ENCODE data around the gene ZNF425. TPM values are rescaled to one million over a fixed set of nuclear protein-coding genes. Genes with fewer than 3 reads are reported as not detected.

ZNF425 gene
- polyA plus RNA-seq, 3 donors = 0.15 to 0.17 TPM; not detected in 1

- no peak for TF ChIP-seq CTCF (IDR thresholded peaks at IDR 0.05)
- Histone ChIP-seq H4K20me1 (ENCODE audit: insufficient read depth, low read length) (no peaks in the 10 kb centered on the region), H3K36me3 (replicated peaks in 1 of 2; ENCODE audit: control insufficient read depth in 1 of 2, insufficient read depth in 2 of 2, low read length in 2 of 2) (no peaks in the 10 kb centered on the region), H3K4me1 (ENCODE audit: control insufficient read depth in 1 of 2, insufficient read depth in 2 of 2, low read length in 2 of 2) (peaks cover 0 to 4% of the 10 kb centered on the region in 2 donors), H3K4me3 (replicated peaks in 1 of 3; ENCODE audit: low read depth in 2 of 3, low read length in 3 of 3) (no peak overlapping the region), H3K9me3 (replicated peaks in 1 of 2; ENCODE audit: control insufficient read depth in 1 of 2, insufficient read depth in 1 of 2, low read length in 2 of 2) (no peaks in the 10 kb centered on the region), H3K27ac (ENCODE audit: low read depth in 1 of 2, low read length in 2 of 2) (no peak overlapping the region), H3K4me2 (replicated peaks; ENCODE audit: extremely low read depth, low read length, poor library complexity, severe bottlenecking) (no peak overlapping the region), H3K79me2 (ENCODE audit: insufficient read depth, low read length) (no peaks in the 10 kb centered on the region), H2AFZ (ENCODE audit: insufficient read depth, low read depth, low read length, poor library complexity, severe bottlenecking) (no peak overlapping the region), H3K27me3 (ENCODE audit: control insufficient read depth in 2 of 2, insufficient read depth in 2 of 2, low read length in 2 of 2) (no peaks in the 10 kb centered on the region), H3K9ac (ENCODE audit: insufficient read depth, low read length, poor library complexity, severe bottlenecking) (no peak overlapping the region)
- Mint-ChIP-seq H3K36me3 (no peaks in the 10 kb centered on the region), H3K4me1 (peaks cover 8% of the 10 kb centered on the region), H3K27me3 (ENCODE audit: low read depth in 3 of 3) (peaks cover 0 to 2% (median 0%) of the 10 kb centered on the region in 3 donors), H3K9me3 (peaks cover 0 to 3% (median 0%) of the 10 kb centered on the region in 7 donors), H3K4me3 (no peak overlapping the region), H3K27ac (no peak overlapping the region)
- WGBS (ENCODE audit: insufficient coverage) = 50% methylated on average over 1 of the region's 1 CpG
- intact Hi-C loops (cut with micrococcal nuclease) = no loop called here
- DNase-seq = no peak
Measured at GRCh38 chr7:149060156-149060555, 66.0 kb downstream of the ZNF425 start.

GRCh38 chr7:149053885-149054284 is 72.2 kb downstream of the ZNF425 start:
- Mint-ChIP-seq H3K4me3 (no peak overlapping the region), H3K27ac (no peak overlapping the region), H3K27me3 (ENCODE audit: low read depth in 3 of 3) (peaks cover 2 to 7% (median 3%) of the 10 kb centered on the region in 3 donors), H3K36me3 (no peaks in the 10 kb centered on the region), H3K9me3 (peaks cover 0 to 3% (median 0%) of the 10 kb centered on the region in 7 donors), H3K4me1 (no peaks in the 10 kb centered on the region)
- TF ChIP-seq CTCF (IDR thresholded peaks at IDR 0.05) = no peak
- H3K36me3 ChIP-seq (replicated peaks in 1 of 2; ENCODE audit: control insufficient read depth in 1 of 2, insufficient read depth in 2 of 2, low read length in 2 of 2) = no peaks in the 10 kb centered on the region
- H4K20me1 ChIP-seq (ENCODE audit: insufficient read depth, low read length) = no peaks in the 10 kb centered on the region
- no peak overlapping the region for H3K27ac ChIP-seq (ENCODE audit: low read depth in 1 of 2, low read length in 2 of 2)
- no peak overlapping the region for H3K9ac ChIP-seq (ENCODE audit: insufficient read depth, low read length, poor library complexity, severe bottlenecking)
- intact Hi-C loops (cut with micrococcal nuclease) = no loop called here
- H3K9me3 ChIP-seq (replicated peaks in 1 of 2; ENCODE audit: control insufficient read depth in 1 of 2, insufficient read depth in 1 of 2, low read length in 2 of 2) = no peaks in the 10 kb centered on the region
- H3K4me2 ChIP-seq (replicated peaks; ENCODE audit: extremely low read depth, low read length, poor library complexity, severe bottlenecking) = no peak overlapping the region
- H3K79me2 ChIP-seq (ENCODE audit: insufficient read depth, low read length) = no peaks in the 10 kb centered on the region
- H3K4me3 ChIP-seq (replicated peaks in 1 of 3; ENCODE audit: low read depth in 2 of 3, low read length in 3 of 3) = no peak overlapping the region
- DNase-seq = no peak
- WGBS (ENCODE audit: insufficient coverage) = 95% methylated on average over 3 of the region's 8 CpGs
- H3K4me1 ChIP-seq (ENCODE audit: control insufficient read depth in 1 of 2, insufficient read depth in 2 of 2, low read length in 2 of 2) = no peaks in the 10 kb centered on the region
- H2AFZ ChIP-seq (ENCODE audit: insufficient read depth, low read depth, low read length, poor library complexity, severe bottlenecking) = no peak overlapping the region
- H3K27me3 ChIP-seq (ENCODE audit: control insufficient read depth in 2 of 2, insufficient read depth in 2 of 2, low read length in 2 of 2) = no peaks in the 10 kb centered on the region
